Activated CD4-positive, alpha-beta T cell treated with anti-CD3 and anti-CD28 coated beads, Interleukin-2, Interleukin-4, amounts not matched to agents 100 ng/mL and 50 ng/mL, durations not matched to agents 16 hours and 8 hours (primary cell): ENCODE measurements around the gene TNNT3.

Experiments used
- DNase-seq: peaks from one replicate; pipeline ENCODE4 v3.0.0-alpha.2; 2020; ENCODE audit warnings: low spot score

Gene TNNT3

GRCh38 chr11:1923201-1923956 is 3.9 kb downstream of the TNNT3 start:
- DNase-seq = no peak

DNA sequence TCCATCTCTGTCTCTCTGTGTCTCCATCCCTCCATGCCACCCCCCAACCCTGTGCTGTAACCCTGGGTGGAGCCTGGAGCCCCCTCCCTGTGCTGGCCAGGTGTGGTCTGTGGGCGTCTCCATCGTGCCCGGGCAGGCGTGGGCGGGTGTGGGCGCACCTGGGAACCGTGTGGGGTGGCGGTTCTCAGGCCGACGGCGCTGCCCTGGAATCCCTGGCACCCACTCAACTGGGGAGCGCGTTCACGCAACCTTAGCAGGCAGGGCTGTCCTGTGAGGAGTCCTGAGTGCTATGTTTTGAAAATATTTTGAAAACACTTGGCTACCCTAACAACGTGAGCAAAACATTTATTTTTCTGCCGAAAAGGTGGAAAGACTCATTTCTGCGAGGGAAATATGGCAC is 4.7 kb downstream of the TNNT3 start:
- DNase-seq = no peak

DNA sequence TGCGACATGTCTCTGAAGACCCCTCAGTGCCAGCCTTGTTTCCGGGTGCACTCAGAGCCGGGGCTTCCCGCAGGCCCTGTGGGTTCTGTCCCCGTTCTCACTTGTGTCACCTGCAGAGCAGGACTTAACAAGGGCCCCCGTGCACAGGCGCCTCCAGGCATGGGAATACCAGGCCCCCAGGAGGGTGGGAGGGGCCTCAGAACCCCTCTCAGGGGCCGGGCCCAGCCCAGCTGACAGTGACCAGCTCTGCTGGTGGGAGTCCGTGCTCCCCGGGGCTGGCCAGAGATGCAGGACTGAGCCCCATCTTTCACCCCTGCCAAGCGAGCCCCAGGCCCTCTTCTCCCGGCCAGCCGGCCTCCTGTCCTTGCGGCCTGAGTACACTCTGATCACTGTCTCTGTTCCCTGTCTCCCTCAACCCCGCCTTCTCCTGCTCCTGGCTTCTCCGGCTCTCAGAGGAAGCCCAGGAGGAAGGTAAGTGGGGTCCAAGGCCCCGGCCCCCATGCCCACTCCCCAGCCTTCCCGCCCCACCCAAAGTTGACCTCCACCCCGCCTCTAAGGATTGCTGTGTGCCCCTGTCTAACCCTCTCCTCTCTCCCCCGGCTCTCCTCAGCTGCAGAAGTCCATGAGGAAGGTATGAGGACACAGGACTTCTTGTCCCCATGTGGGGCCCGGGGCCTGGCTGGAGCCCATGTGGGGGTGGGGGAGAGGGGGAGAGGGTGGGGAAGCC is 5.3 kb downstream of the TNNT3 start:
- no peak for DNase-seq

GRCh38 chr11:1925373-1926155 is 6.1 kb downstream of the TNNT3 start:
- no peak for DNase-seq

DNA sequence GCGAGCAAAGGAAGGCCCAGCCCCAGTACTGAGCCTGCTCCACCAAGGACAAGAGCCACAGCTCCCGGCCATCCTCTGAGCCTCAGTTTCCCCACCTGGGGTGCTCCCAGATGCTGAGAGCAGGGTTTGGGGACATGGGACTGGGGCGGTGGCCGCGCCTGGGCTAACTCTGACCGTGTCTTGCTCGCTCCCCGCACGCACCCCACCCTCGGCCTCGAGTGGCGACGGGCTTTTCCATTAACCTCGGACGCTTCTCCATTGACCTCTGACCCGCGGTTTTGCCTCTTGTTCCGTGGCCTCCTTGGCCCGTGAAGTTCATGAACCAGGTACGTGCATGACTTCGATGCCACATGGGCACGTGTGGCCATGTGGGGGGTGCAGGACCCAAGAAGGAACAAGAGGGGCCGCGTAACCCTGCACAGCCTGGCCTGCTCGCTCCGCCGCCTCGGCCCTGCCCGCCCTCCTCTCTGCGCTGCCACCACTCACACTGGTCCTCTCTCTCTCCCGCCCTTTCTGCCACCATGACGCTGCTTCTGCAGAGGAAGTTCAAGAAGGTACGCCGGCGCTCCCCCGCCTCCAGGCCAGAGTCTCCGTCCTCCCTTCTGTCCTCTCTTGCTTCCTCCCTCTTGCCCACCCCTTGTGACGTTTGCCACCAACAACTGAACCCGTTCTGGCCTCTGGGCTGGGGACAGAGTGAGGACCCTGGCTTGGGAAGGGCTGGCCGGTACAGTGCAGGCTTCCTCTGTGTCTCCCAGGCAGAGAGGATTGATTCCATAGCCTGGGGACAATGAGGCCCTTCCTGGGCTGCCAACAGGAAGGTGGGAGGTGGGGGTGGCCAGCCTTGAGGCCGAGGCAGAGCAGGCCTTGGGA is 6.9 kb downstream of the TNNT3 start:
- DNase-seq = no peak

- DNase-seq = no peak
These were observed 7.7 kb downstream of the TNNT3 start for GRCh38 chr11:1927026-1927847.

DNA sequence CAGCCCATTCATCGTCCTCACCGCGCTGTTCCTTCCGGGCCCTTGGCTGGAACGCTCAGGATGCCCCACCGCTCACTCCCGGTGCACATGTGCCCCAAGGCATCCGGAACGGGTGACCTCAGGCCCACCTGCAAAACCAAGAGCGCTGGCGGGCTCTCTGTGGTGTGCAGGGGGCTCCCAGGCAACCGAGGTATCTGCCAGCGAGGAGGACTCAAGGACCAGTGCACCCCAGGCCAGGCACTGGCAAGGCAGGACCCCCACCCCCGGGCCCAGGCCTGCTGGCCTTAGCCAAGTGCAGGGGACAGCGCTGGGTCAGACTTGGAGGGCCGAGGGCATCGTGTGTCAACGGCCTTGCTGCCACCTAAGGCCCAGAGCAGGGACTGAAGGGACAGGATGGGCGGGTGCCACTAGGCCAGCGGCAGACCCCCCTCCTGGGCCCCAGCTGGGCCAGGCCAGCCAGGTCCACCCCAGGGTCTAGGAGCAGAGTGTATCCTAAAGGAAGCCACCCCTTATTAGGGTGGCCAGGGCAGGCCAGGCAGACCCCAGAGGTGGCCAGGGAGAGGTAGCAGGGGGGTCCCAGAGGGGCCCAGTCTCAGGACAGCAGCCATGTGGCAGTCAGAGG is 8.5 kb downstream of the TNNT3 start:
- DNase-seq = no peak

DNA sequence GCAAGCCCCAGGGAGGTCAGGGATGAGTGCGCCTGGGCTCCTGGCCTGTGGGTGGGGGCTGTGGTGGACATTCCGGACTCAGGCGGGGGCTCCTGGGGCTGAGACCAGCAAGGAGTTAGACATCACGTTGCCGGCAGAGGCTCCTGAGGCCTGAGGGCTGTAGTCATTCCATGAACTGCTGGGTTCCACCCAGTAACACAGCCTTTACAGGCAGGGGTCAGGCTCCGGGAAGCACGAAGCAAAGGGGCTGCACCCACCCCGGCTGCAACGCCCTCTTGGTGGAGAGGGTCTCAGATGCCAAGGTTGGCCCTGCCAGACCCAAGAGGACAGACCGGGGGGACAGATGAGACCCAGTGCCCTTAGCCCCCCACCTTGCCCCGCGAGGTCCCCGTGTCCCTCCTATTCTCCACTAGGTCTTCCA is 9.0 kb downstream of the TNNT3 start:
- no peak for DNase-seq

DNA sequence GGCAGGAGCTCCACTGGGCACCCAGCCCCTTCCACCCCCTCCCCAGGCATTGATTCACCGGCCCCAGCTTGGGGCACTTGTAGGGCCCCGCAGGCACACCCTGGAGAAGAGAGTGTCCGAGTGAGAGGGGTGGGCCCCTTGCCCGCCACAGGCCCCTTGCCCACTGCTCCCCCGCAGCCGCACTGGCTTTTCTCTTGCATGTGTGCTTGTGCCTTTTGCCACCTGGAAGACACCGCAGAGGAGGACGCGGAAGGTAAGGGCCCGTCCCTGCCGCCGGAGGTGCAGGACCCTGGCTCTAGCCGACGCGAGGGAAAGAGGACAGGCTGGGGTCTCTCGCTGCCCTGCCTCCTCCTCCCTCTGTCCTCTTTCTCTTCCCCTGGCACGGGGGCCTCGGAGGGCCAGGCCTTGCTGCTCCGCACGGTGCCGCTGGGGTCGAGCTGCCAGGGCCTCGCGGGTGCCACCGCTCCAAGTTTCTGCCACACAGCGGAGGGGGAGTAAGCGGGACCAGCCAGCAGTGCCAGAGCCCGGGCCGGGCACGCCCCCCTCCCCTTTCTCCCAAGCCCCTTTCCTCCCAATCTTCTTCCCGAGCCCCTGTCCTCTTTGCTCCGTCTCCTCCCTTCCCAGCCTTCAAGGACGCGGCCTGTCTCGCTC is 9.5 kb downstream of the TNNT3 start:
- DNase-seq = no peak

DNA sequence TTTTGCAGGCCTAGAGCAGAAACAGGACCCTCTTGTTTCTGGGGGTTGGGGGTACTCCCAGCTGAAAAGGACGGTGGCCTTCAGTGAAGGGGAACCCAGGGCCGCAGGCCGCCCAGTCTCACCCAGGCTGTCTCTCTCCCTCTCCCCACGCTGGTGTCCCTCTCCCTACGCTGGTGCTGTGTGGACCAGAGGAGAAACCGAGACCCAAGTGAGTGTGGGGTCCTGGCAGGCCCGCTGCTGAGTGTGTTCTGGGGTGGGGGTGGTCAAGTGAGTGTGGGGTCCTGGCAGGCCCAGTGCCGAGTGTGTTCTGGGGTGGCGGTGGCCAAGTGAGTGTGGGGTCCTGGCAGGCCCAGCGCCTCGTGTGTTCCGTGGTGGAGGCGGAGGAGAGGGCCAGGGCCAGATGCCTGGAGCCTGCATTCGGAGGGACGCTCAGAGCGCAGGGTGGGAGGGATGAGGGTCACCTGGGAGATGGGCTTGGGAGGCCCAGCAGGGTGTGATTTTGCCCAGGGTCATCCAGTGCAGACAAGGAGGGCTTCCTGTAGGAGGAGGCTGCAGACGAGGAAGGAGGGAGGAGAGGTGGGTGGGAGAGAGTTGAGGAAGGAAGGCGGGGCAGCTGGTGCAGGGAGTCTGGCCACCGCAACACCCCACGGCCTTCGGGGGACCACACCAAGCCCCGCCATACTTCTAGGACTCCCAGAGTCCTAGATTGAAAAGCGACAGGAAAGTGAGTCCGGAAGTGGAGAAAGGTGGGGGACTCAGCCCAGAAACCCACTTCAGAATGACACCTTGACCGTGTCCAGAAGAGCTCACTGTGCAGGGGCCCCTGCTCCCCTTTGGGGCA is 10.3 kb downstream of the TNNT3 start:
- no peak for DNase-seq

DNA sequence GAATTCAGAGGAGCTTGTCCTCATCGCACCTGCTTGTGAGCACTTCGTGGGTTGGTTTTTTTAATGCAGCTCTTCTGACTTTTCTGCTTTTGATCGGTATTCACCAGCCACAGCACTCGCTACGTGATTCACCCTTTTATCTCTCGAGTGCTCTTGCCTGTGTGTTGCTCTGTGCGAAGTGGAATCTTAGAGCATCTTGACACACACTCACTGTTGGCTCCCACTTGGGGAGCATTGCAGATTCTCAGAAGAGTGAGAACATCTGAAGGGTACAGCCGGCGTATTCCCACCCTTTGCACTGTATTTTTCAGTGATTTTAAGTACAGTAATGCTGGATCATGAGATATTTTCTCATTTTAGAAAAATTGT is 10.9 kb downstream of the TNNT3 start:
- no peak for DNase-seq

DNA sequence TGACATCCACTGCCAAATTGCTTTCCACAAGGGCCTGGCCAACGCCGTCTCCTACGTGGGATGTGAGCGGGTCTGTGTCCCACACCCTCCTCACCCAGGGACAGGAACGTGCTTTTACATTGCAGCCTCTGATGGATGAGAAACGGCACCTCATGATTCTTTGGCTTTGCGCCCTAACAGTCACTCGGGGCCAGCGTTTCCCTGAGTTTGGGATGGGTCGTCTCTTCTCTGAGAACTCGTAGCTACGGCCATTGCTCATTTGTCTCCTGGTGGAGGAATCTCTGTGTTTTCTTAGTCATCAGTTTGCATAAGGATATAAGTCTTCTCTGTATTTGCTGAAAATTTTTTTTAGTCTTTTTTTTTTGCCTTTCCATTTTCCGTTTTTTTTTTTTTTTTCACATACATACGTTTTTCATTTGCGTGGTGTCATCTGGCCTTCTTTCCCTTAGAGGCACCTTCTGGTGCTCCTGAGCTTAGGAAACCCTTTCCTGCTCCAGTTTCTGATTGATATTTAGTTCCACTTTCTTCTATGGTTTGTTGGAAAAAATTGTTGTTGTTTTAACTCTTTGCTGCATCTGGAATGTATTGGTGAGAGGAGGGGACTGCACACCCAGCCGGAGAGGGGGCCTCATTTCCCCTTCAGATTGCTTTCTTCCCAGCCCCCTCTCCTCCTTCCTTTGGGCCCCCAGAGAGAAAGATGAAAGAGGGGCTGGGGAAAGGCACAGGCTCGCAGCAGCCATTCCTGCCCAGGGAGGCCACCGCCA is 12.0 kb downstream of the TNNT3 start:
- no peak for DNase-seq

GRCh38 chr11:1932105-1932480 is 12.6 kb downstream of the TNNT3 start:
- no peak for DNase-seq

GRCh38 chr11:1932681-1933080 is 13.2 kb downstream of the TNNT3 start:
- DNase-seq = no peak

DNA sequence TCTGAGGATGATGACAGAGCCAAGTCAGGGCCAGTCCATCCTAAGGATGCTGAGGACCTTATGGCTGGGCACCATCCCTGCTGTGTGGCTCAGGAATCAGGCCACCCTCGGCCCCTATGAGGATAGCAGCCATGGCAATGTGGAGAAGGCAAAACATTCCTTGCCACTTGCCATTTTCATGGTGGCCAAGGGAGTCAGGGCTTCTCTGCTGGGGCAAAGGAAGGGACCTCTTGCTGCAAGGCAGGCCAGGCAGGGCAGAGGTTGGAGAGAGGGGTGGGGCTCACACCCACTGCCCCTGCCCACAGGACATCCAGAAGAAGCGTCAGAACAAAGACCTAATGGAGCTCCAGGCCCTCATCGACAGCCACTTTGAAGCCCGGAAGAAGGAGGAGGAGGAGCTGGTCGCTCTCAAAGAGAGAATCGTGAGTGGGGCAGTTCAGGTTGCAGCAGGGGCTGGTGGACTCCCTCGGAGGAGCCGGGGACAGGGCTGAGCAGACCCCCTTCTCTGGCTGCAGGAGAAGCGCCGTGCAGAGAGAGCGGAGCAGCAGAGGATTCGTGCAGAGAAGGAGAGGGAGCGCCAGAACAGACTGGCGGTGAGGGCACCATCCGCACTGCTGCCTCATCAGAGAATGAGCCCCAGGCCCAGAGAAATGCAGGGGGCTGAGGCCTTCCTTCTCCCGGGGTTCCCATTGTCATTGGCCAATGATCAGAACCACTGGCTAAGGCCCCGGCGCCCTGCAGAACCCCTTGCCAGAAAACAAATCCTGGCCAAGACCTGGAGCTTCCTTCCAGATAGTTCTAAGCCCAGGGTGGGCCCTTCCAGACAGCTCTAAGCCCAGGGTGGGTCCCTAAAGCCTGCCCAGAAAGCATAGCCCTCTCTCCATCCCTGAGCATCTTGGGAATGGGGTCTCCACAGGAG is 14.2 kb downstream of the TNNT3 start:
- DNase-seq = no peak

DNA sequence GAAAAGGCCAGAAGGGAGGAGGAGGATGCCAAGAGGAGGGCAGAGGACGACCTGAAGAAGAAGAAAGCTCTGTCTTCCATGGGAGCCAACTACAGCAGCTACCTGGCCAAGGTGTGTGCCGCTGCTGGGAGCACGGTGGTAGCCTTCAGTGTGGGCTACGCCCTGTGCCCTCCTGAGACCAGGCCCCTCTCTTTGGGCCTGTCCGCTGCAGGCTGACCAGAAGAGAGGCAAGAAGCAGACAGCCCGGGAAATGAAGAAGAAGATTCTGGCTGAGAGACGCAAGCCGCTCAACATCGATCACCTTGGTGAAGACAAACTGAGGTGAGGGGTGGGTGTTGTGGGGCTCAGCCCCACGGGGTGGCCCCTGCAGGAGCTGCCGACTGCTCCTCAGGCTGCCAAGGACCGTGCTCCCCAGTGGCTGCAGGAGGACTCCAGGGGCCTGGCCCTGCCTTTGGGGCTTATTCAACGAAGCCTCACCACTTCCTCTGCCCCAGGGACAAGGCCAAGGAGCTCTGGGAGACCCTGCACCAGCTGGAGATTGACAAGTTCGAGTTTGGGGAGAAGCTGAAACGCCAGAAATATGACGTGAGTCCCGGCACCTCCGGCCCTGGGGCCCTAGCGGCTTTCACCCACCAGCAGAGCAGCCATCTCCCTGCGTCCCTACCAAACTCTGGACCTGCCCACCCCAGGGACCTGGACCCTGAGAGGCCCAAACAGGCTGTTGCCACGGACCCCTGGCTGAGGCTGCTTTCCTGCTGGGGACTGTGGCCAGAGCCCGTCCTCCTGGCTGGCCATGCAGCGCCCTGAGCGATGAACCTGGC is 15.0 kb downstream of the TNNT3 start:
- no peak for DNase-seq
